Fibroblast of skin of right biceps (primary cell): Measurements from ENCODE around the gene CFAP97.
"Not testable (repeated sequence)": the region's sequence is repeated elsewhere in the genome, so short reads cannot be mapped to it uniquely, and the experiment has no call there.

ENCODE experiments used
- DNase-seq: peaks from one replicate; pipeline ENCODE4 v3.0.0-alpha.2; 2013

CFAP97 gene

GRCh38 chr4:185137233-185137925 lies 66.4 kb downstream of the CFAP97 start:
- DNase-seq, result no peak

- DNase-seq, result peak; percentile 39
Measured at GRCh38 chr4:185134307-185134869, 69.4 kb downstream of the CFAP97 start.

- peak; percentile 13 for DNase-seq
Measured at GRCh38 chr4:185128272-185129119, 75.3 kb downstream of the CFAP97 start.

GRCh38 chr4:185127021-185127925 lies 76.5 kb downstream of the CFAP97 start:
- peak; percentile 8 for DNase-seq

- no peak for DNase-seq
Measured at GRCh38 chr4:185124006-185124405, 79.8 kb downstream of the CFAP97 start.

GRCh38 chr4:185122681-185123345 lies 81.0 kb downstream of the CFAP97 start:
- DNase-seq, result no peak

- peak; percentile 9 for DNase-seq
Measured at GRCh38 chr4:185120631-185120946, 83.2 kb downstream of the CFAP97 start.

GRCh38 chr4:185119927-185120630 lies 83.7 kb downstream of the CFAP97 start:
- DNase-seq, result peak; percentile 8

- DNase-seq, result not testable (repeated sequence)
Measured at GRCh38 chr4:185119467-185119866, 84.3 kb downstream of the CFAP97 start.

GRCh38 chr4:185118876-185119275 lies 84.9 kb downstream of the CFAP97 start:
- DNase-seq, result no peak

- no peak for DNase-seq
Measured at GRCh38 chr4:185117300-185117934, 86.4 kb downstream of the CFAP97 start.

- peak; percentile 62 for DNase-seq
Measured at GRCh38 chr4:185115827-185116232, 88.0 kb downstream of the CFAP97 start.

GRCh38 chr4:185113340-185113739 lies 90.5 kb downstream of the CFAP97 start:
- peak; percentile 38 for DNase-seq

GRCh38 chr4:185112104-185112503 lies 91.7 kb downstream of the CFAP97 start:
- peak; percentile 87 for DNase-seq

- DNase-seq, result no peak
Measured at GRCh38 chr4:185110375-185110823, 93.4 kb downstream of the CFAP97 start.

GRCh38 chr4:185109736-185110135 lies 94.1 kb downstream of the CFAP97 start:
- DNase-seq, result no peak
